Adrenal gland (tissue), 19 donors: ENCODE data around the gene GON4L. TPM values are rescaled to one million over a fixed set of nuclear protein-coding genes. Genes with fewer than 3 reads are reported as not detected.

Experiments used
- DNase-seq, 7 donors: peaks; one replicate each; pipeline ENCODE4 v3.0.0-alpha.2; 2019 to 2020
- H3K27ac ChIP-seq, 5 donors: fragments of 200-600 bp; sonication (generic) in 4 of 5; 1 replicate in 3 of 5; 2 replicates in 2 of 5; pipeline versions ENCODE4 v1.5.1 to v1.8.0; 2016 to 2020; ENCODE audit warnings: mild to moderate bottlenecking in 1 of 5
- H3K27me3 ChIP-seq: fragments of 200-600 bp; 2 replicates; pipeline ENCODE4 v1.8.0; 2021
- H3K36me3 ChIP-seq, 2 donors: fragments of 200-600 bp; replicated peaks in 1 of 2; 1 replicate in 1 of 2; 2 replicates in 1 of 2; pipeline versions ENCODE4 v1.5.1 to v1.8.0; 2018 to 2022
- H3K4me1 ChIP-seq, 2 donors: fragments of 200-600 bp; replicated peaks in 1 of 2; 1 replicate in 1 of 2; 2 replicates in 1 of 2; pipeline versions ENCODE4 v1.5.1 to v1.8.0; 2018 to 2021
- H3K4me3 ChIP-seq, 4 donors: fragments of 200-600 bp; sonication (generic) in 3 of 4; one replicate each; pipeline ENCODE4 v1.5.1; 2016 to 2018
- H3K9me3 ChIP-seq, 3 donors: fragments of 200-600 bp; sonication (generic) in 1 of 3; replicated peaks in 1 of 3; 1 replicate in 2 of 3; 2 replicates in 1 of 3; pipeline versions ENCODE4 v1.5.1 to v1.8.0; 2016 to 2021
- POLR2A ChIP-seq, 2 donors: fragments of 450-650 bp; IDR thresholded peaks; one replicate each; pipeline ENCODE4 v1.6.1; 2017; ENCODE audit warnings: antibody characterized with exemption in 2 of 2, mild to moderate bottlenecking in 2 of 2, moderate library complexity in 1 of 2
- WGBS, 4 donors: extraction: QIAGEN DNeasy Blood & Tissue Kit in 2 of 4; methylation state at CpG; one replicate each; pipeline versions ENCODE4 v1.1.5 to v1.1.7; 2013 to 2017; 5-methylcytosine and 5-hydroxymethylcytosine counted together
- intact Hi-C, 2 donors: fragments of 100-400 bp; cut with DNase I; formaldehyde crosslinking; loops; one replicate each; pipeline versions ENCODE4 v1.14.1 to v1.15.0; 2022 to 2023
- long read RNA-seq, 10 donors: library from polyadenylated mRNA in 3 of 10; unstranded in 2 of 10; stranded (forward) in 1 of 10; transcript quantifications; one replicate each; pipeline ENCODE4 v2.0.0 and lab custom pipeline, GENCODE V29; 2021 to 2026
- polyA plus RNA-seq, 3 donors: library from polyadenylated mRNA; stranded (reverse); fragments of 200-250 nt in 2 of 3; fragments of 350-450 nt in 1 of 3; fragmentation: Illumina TruSeq in 1 of 3; extraction: RNeasy Lipid Tissue Mini Kit (QIAGEN cat#74804) in 1 of 3; gene quantifications; one replicate each; pipeline ENCODE4 v1.2.3, GENCODE V29; 2013 to 2014
- total RNA-seq, 9 donors: library from RNA; depleted of rRNA in 4 of 9; stranded (reverse); fragments of >200 nt in 4 of 9; fragments of 120-200 nt in 1 of 9; fragmentation: NEBNext Ultra II Directional in 1 of 9; extraction: Animal tissue kit (Norgen Biotek cat#: 25700) in 1 of 9; gene quantifications; one replicate each; pipeline versions ENCODE4 v1.1.0 to v1.2.4, GENCODE V29; 2013 to 2023
- TF ChIP-seq, protein P1 (sequence below), 6 experiments: fragments of 450-650 bp in 4 of 6; fragments of 200-600 bp in 2 of 6; sonication (generic) in 1 of 6; IDR thresholded peaks; 1 replicate in 5 of 6; 2 replicates in 1 of 6; pipeline versions ENCODE4 v1.5.1 to v1.8.0; 2016 to 2021; ENCODE audit warnings: antibody characterized with exemption in 6 of 6, mild to moderate bottlenecking in 2 of 6, moderate library complexity in 1 of 6
- donor health status: healthy with polysubstance abuse.
- donor health status: Bipolar disorder and iron deficiency.
- donor health status: DM: yes; HTN: yes; CAD: no.
- donor health status: DM: no; HTN: no; CAD: no.
- donor health status: DM: no; HTN: no; CAD: no.
- donor health status: DM: yes; HTN: yes; CAD: no.

GON4L gene
- total RNA-seq (10 to 100 TPM; 13.7 to 41.7 (median 35.3) TPM), polyA plus RNA-seq (10 to 100 TPM; 22.4 to 40.3 (median 32.8) TPM)
- long read RNA-seq, donor 1, partial matches to known transcripts, result 0 of 1 reads
- long read RNA-seq, donor 1, other reads (novel, unspliced or antisense), result 0 of 1 reads
- long read RNA-seq, donor 2, result 0 reads
- long read RNA-seq, donor 3, result 0 reads
- long read RNA-seq, donor 4, full-length matches to known transcripts, result 1 of 10 reads
- long read RNA-seq, donor 4, partial matches to known transcripts, result 7 of 10 reads
- long read RNA-seq, donor 4, other reads (novel, unspliced or antisense), result 2 of 10 reads
- long read RNA-seq, donor 5, partial matches to known transcripts, result 3 of 5 reads
- long read RNA-seq, donor 5, other reads (novel, unspliced or antisense), result 1 of 5 reads
- long read RNA-seq, donor 6, partial matches to known transcripts, result 3 of 7 reads
- long read RNA-seq, donor 6, other reads (novel, unspliced or antisense), result 3 of 7 reads
- long read RNA-seq, donor 7, partial matches to known transcripts, result 5 of 5 reads
- long read RNA-seq, donor 7, other reads (novel, unspliced or antisense), result 0 of 5 reads
- long read RNA-seq, donor 8, partial matches to known transcripts, result 0 of 1 reads
- long read RNA-seq, donor 8, other reads (novel, unspliced or antisense), result 0 of 1 reads
- long read RNA-seq, donor 9, result 0 reads
- long read RNA-seq, donor 10, full-length matches to known transcripts, result 1 of 1 reads
- long read RNA-seq, donor 10, partial matches to known transcripts, result 0 of 1 reads
- long read RNA-seq, donor 10, other reads (novel, unspliced or antisense), result 0 of 1 reads

DNA sequence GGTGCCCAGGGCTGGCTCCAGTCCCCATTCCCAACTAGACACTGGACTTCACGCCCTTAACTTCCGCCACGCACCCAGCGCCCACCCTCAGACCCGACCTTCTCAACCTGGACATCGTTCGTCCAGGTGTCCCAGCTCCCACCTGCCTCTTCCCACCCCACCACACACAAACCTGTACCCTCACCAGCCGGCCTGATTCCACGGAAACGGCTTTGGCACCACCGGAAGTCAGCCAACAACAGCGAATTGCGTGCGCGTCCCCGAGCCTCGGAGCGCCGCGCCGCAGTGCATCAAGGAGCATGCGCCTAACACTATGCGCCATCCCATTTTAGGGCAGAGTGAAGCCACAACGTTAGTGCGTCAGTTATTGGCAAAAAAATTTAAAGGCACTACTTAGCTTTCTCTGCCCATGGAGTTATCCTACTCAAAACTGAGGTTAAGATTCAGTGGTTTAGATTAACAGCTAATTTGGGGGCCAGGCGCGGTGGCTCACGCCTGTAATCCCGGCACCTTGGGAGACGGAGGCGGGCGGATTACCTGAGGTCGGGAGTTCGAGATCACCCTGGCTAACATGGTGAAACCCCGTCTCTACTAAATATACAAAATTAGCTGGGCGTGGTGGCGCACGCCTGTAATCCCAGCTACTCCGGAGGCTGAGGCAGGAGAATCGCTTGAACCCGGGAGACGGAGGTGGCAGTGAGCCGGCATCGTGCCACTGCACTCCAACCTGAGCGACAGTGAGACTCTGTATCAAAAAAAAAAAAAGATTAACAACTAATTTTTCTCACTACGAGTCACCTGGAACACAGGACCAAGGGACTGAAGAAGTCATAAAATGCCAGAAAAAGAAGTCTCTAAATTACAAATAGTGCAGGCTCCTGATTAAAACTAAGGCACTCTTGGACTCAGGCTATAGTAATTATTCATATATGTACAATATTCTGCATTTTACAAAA, at the start of gene GON4L:
Gene GON4L (minus strand): TSS at position 240 of the 956 bp plus-strand sequence. CDS start 3,434 bp downstream, outside the sequence.
- peak within 1 kb of the TSS in 3 of 4 donors; percentile 36 to 64 (median 48) for H3K4me3 ChIP-seq
- H3K27me3 ChIP-seq, result no peaks in the 10 kb centered on the region
- H3K9me3 ChIP-seq, result no peaks in the 10 kb centered on the region
- DNase-seq, result peak; percentile 87 to 95 (median 91)
- H3K27ac ChIP-seq, result peak within 1 kb of the TSS in 4 of 5 donors; percentile 53 to 89 (median 75)
- intact Hi-C loops, result no loop called here
- 14 to 20% (median 17%) methylated on average over 37 to 46 of the region's 46 CpGs for WGBS, 4 donors
- TF ChIP-seq POLR2A (IDR thresholded peaks at IDR 0.05), result peak in 1 of 2 donors; percentile 69
- TF ChIP-seq, protein P1, sequence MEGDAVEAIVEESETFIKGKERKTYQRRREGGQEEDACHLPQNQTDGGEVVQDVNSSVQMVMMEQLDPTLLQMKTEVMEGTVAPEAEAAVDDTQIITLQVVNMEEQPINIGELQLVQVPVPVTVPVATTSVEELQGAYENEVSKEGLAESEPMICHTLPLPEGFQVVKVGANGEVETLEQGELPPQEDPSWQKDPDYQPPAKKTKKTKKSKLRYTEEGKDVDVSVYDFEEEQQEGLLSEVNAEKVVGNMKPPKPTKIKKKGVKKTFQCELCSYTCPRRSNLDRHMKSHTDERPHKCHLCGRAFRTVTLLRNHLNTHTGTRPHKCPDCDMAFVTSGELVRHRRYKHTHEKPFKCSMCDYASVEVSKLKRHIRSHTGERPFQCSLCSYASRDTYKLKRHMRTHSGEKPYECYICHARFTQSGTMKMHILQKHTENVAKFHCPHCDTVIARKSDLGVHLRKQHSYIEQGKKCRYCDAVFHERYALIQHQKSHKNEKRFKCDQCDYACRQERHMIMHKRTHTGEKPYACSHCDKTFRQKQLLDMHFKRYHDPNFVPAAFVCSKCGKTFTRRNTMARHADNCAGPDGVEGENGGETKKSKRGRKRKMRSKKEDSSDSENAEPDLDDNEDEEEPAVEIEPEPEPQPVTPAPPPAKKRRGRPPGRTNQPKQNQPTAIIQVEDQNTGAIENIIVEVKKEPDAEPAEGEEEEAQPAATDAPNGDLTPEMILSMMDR (IDR thresholded peaks at IDR 0.05), result no peak
- H3K4me1 ChIP-seq, result peaks cover 7 to 10% of the 10 kb centered on the region in 2 donors
- peaks cover 0 to 25% of the 10 kb centered on the region in 2 donors for H3K36me3 ChIP-seq

DNA sequence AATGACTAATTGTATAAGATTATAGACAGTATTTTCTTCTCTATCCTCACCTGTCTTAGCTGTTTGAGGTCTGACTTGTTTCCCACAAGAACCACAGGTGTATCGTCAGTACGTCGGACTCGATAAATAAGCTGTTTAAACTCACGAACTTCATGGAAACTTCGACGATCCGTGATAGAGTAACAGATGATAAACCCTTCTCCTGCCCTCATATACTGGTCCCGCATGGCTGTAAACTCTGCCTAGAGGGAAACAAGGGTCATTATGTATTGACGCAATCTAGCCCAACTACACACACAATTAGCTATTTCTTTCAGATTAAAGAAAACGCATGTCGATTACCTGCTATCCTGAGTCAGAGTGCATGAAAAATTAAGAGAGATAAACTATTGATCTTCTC, 47.2 kb upstream of the GON4L start:
- Histone ChIP-seq H3K4me1 (peaks cover 4 to 8% of the 10 kb centered on the region in 2 donors), H3K27me3 (no peaks in the 10 kb centered on the region), H3K36me3 (peaks cover 0 to 98% of the 10 kb centered on the region in 2 donors), H3K27ac (no peak overlapping the region), H3K9me3 (no peaks in the 10 kb centered on the region), H3K4me3 (no peak overlapping the region)
- TF ChIP-seq, protein P1 (IDR thresholded peaks at IDR 0.05), result no peak
- no peak for TF ChIP-seq POLR2A (IDR thresholded peaks at IDR 0.05)
- WGBS, 4 donors, result 92 to 94% (median 94%) methylated on average over 12 of the region's 12 CpGs
- no peak for DNase-seq
- intact Hi-C loops, result no loop called here

GRCh38 chr1:155900161-155900560, 43.1 kb upstream of the GON4L start:
- Histone ChIP-seq H3K27ac (peak overlapping the region in 1 of 5 donors; percentile 6), H3K36me3 (peaks cover 0 to 86% of the 10 kb centered on the region in 2 donors), H3K4me1 (peaks cover 4 to 14% of the 10 kb centered on the region in 2 donors), H3K27me3 (no peaks in the 10 kb centered on the region), H3K9me3 (no peaks in the 10 kb centered on the region), H3K4me3 (no peak overlapping the region)
- no peak for DNase-seq
- WGBS, 4 donors, result 47 to 66% (median 55%) methylated on average over 4 of the region's 4 CpGs
- no peak for TF ChIP-seq POLR2A (IDR thresholded peaks at IDR 0.05)
- TF ChIP-seq, protein P1 (IDR thresholded peaks at IDR 0.05), result no peak
- intact Hi-C loops, result no loop called here
